HG02642 (cell line): ENCODE results near the gene ZKSCAN5.
"Not testable (repeated sequence)": the region's sequence is repeated elsewhere in the genome, so short reads cannot be mapped to it uniquely, and the experiment has no call there.

Experiments
- ATAC-seq: cut with Tn5 transposase; IDR thresholded peaks from one replicate; pipeline ENCODE4 v1.9.1; 2021; ENCODE audit warnings: mild to moderate bottlenecking; ENCODE audit not compliant: unreplicated experiment, poor library complexity

The ZKSCAN5 gene

DNA sequence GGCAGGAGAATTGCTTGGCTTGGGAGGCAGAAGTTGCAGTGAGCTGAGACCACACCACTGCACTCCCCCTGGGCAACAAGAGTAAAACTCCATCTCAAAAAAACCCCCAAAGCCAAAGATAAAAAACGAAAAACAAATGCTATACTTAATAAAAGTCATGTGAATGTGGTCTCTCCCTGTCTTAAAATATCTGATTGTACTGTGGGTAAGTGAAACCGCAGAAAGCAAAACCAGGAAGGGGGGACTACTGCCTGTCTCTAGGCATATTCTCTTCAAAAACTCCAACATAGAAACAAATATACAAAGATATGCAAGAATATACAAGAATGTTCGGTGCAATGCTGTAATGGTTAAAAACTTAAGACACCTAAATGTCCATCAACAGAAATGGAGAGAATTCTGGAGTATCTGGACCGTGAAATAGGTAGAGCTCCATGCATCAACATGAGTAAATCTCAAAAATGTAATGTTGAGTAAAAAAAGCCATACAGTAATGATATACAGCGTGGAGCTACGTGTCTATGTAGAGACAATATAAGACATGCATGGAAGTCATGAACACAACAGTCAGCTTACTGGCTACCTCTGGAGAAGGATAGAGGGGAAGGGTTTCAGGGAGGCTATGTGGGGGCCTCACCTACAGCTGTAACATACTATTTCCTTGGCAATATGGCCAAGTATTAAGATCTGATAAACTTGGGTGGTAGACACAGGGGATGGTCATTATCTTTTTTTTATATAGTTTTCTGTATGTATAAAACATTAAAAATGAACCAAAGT is 6.5 kb upstream of the ZKSCAN5 start:
- no peak for ATAC-seq

DNA sequence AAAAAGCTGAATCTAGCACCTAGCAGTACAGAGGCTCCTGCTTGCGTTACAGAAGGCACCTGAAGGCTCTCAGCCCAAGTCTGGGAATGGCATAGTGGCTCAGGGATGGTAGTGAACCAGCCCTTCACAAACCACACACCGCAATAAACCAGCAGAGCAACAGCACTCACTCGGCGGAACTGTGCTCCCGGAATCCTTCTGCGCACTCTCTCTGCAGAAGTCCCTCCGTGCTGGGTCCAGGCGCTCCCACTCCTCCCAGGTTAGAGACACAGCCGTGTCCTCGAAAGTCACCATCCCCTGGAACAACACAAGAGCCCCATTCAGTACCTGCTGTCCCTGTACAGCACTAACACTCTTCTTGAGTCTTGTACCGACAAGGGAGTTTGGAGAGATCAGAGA is 5.9 kb upstream of the ZKSCAN5 start:
- ATAC-seq, result no peak

DNA sequence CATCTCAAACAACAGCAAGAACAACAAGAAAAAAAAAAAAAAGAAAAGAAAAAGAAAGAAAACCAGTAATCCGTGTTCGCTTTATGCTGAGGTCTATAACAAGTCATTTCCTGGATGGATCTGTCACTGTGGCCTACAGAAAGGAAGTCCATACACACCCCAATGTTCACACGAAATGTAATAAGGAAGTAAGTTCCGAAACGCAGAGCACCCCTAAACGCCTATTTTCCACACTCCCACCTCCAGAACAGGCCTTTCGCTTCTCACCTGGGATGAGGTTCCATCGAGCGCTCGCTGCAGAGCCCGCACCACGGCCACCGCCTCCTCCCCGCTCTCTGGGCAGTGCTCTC is 5.1 kb upstream of the ZKSCAN5 start:
- ATAC-seq, result peak; percentile 13

DNA sequence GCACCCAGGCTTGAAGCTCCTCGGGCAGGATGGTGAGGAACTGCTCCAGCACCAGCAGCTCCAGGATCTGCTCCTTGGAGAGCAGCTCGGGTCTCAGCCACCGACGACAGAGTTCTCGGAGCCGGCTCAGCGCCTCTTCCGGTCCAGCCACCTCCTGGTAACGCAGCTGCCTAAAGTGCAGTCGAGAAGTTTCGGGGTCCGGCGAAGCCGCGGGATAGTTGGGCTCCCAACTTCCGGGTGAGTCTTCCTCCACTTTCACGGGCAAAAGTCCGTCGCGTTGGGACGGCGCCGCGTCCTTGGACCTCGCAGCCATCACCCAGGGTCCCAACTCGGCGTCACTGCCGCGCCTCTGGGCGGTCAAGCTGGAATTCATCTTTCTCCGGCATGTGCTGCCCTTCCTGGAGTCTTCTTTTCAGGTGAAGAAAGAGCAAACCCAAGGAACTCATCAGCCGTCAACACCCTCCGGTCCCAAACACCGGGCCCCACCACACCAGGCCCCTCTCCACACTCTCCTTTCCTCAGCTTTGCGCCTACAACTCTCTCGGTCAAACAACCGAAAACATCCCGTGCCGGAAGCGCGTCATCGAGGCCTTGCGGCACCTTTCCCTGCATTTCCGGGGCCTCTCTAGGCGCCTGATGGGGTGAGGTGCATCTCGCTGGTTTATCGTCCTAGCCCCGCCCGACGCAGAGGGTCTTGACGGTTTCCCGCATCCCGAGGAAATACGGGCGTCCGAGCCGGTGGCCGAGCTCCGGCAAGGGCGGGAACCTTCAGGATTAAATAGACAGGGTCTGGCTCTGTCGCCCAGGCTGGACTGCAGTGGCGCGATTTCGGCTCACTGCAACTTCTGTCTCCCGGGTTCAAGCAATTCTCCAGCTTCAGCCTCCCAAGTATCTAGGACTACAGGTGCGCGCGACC is 4.5 kb upstream of the ZKSCAN5 start, which contains the start of gene ZNF394:
Gene ZNF394, minus strand, starts transcription at position 561 of the 916 bp plus-strand sequence. Its CDS starts 188 bp downstream, at position 373.
- peak; percentile 49 for ATAC-seq

DNA sequence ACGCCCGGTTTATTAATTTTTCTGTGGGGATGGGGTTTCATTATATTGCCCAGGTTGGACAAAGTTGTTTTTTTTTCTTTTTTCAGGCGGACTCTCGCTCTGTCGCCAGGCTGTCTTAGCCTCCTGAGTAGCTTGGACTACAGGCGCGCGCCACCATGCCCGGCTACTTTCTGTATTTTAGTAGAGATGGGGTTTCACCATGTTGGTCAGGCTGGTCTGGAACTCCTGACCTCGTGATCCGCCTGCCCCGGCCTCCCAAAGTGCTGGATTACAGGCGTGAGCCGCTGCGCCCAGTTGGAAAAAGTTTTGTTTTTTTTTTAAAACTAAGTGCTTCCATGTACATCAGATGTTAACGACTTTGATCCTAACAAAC is 3.8 kb upstream of the ZKSCAN5 start:
- no peak for ATAC-seq

DNA sequence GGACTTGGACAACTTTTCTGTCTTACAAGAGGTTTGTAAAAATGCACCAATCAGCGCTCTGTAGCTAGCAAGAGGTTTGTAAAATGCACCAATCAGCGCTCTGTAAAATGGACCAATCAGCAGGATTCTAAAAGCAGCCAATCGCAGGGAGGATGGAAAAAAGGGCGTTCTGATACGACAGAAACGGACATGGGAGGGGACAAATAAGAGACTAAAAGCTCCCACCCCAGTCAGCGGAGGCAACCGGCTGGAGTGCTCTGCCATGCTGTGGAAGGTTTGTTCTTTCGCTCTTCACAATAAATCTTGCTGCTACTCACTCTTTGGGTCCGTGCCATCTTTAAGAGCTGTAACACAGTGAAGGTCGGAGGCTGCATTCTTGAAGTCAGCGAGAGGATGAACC is 3.2 kb upstream of the ZKSCAN5 start:
- not testable (repeated sequence) for ATAC-seq

DNA sequence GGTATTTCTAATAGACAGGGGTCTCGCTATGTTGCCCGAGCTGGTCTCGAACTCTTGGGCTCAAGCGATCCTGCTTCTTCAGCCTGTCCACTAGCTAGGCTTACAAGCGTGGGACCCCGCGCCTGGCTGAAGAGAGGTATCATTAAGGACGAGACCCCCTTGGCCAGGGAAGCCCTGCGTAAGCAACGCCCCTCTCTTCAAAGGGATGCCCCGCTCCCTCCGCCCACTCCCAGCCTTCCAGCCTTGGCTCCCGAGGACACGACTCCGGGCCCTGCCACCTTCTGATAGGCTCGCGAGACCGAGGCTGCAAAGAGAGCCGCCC is 220 bp upstream of the ZKSCAN5 start:
- ATAC-seq, result no peak

DNA sequence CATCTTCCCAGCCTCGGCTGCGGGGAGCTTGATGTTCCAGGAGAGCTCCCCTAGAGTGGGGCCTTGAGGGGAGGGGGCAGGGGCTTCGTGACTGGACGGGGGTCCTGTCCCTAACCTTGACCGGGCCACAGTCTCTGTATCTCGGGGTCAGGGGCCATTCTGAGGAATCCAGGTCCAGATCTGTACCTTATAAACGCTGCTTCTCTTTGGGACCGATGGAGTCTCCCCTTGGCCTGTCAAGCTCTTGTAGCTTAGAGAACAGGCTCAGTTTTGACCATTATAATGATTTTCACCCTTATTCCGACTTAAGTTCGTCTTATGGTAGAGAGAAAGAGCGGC is 831 bp downstream of the ZKSCAN5 start:
- ATAC-seq, result no peak

DNA sequence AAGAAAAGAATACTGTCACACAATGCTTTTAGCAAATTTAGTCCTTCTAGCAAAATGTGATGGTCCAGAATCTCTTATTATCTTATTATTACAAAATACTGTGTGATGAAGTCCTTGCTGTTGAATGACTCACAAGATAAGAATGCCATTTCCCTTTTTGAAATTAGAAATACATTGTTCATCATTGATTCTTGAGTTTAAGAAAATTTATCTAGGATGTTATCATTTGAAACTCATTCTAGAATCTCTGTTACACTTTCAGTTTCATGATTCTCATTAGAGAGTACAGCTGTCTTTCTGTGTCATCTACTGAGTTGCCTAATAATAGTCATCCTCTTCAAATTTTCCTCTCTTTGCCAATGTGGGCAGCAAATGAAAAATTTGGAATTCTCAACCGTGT is 9.6 kb downstream of the ZKSCAN5 start:
- ATAC-seq, result no peak

DNA sequence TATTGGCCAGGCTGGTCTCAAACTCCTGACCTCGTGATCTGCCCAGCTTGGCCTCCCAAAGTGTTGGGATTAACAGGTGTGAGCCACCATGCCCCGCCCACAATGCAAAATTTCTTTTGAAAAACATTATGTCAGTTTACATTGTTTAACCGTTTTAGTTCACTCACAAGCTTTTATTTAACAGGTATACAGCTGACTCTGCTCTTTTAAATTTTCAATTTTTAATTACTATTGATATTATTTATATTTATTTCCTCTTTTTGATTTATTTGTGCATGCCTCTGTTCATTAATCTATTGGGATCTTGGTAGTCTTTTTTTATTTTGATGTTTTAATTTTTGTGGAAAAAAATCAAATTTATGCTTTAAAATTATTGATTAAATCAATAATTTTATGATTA is 16.9 kb downstream of the ZKSCAN5 start:
- ATAC-seq, result no peak

DNA sequence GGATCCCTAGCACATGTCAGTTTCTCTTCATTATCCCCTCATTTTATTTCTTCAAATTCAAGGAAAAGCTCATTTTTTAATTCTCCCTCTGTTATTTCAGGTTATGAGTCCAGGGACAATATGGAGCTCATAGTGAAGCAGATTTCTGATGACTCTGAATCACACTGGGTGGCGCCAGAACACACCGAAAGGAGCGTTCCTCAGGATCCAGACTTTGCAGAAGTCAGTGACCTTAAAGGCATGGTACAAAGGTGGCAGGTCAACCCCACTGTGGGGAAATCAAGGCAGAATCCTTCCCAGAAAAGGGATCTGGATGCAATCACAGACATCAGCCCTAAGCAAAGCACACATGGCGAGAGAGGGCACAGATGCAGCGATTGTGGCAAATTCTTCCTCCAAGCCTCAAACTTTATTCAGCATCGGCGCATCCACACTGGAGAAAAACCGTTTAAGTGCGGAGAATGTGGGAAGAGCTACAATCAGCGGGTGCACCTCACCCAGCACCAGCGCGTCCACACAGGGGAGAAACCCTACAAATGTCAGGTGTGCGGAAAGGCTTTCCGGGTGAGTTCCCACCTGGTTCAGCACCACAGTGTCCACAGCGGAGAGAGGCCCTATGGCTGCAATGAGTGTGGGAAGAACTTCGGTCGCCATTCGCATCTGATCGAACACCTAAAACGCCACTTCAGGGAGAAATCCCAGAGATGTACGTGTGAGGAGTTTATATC is 21.4 kb downstream of the ZKSCAN5 start:
- no peak for ATAC-seq

DNA sequence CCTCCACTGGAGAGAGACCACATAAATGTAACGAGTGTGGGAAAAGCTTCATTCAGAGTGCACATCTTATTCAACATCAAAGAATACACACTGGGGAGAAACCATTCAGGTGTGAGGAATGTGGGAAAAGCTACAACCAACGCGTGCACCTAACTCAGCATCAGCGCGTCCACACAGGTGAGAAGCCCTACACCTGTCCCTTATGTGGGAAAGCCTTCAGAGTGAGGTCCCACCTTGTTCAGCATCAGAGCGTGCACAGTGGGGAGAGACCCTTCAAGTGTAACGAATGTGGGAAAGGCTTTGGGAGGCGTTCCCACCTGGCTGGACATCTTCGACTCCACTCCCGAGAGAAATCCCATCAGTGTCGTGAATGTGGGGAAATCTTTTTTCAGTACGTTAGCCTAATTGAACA is 26.9 kb downstream of the ZKSCAN5 start:
- no peak for ATAC-seq

DNA sequence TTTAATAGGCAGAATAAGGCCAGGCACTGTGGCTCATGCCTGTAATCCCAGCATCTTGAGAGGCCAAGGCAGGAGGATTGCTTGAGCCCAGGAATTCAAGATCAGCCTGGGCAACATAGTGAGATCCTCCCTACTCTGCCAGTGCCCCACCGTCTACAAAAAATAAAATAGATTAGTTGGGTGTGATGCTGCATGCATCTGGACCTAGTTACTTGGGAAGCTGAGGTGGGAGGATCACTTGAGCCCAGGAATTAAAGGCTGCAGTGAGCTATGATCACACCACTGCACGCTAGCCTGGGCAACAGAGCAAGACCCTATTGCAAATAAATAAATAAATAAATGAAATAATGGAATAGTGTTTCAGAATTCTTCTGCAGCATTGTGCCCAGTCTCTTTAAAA is 31.2 kb downstream of the ZKSCAN5 start:
- ATAC-seq, result no peak

DNA sequence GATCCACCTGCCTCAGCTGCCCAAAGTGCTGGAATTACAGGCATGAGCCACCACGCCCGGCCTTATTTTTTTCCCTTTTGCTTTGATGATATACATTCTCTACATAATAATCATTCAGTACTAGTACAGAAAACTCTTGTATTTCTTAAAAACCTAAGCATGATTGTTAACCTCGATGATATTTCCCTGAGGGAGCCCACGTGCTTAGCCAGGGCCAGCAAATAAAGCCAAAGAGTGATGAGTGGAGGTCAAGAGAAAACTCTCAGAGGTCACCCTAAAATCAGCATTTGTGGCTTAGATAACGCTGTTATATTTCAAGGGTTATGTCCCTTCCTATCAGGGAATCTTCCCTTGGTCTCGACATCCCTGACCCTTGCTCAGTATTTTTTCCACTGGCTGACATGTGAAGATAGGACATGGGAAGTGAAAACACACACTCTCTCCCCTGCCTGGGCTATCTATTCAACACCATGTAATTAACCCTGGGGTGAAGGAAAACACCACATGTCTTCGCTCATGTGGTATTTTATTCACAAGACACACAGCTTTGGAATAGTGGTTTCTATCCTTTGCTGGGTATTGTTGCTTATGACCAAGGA is 34.9 kb downstream of the ZKSCAN5 start:
- no peak for ATAC-seq

DNA sequence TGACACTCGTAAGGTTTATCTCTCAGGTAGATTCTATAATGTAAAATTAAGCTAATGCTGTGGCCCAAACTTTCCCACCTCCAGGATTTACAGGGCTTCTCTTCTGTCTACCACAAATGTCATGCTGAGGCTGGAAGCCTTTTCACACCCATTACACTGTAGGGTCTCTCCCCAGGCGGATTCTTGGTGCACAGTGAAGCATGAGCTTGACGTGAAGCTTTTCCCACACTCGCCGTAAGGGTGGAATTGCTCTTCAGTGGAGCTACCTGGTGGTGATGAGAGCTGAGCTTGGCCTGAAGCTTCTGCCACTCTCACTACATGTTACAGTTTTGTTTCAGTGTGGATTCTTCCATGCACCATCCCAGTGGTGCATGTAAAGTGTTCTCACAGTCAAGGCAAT is 36.1 kb downstream of the ZKSCAN5 start:
- no peak for ATAC-seq

DNA sequence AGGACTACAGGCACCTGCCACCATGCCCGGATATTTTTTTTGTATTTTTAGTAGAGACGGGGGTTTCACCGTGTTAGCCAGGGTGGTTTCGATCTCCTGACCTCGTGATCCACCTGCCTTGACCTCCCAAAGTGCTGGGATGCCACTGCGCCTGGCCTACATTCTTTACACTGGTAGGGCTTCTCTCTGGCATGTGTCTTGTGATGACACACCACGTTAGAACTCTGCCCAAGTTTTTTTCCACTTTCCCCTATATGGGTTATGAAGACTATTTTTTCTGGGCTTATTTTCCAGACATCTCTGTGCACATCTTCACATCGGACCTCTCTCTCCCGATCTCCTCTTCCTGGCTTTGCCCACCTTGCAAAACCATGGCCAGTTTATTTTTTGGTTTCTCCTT is 36.8 kb downstream of the ZKSCAN5 start:
- ATAC-seq, result no peak

DNA sequence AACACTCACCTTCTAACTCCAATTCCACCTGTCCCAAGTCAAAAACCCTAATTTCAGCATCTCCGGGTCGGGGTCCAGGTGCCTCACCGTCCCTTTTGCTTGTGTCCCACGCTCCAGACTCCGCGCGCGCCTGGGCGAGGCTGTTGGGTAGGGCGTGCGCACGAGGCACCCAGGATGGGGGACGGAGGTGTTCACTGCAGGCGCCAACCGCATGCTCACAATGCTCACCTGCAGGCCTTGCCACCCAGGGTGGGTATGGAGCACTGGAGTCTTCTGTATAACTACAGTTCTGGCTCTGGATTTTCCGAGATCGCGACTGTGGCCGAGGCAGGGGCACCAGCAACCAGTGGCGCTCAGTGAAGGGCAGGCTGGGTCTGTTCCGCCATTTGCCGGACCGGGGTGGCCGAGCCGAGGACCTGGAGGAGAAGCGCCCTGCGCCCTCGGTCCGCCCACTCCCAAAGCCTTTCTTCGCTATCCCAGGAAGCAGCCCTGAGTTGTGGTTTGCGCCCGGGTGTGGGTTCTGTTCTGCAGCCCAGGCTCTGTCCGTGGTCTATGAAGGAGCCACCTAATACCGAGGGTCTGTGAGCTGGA is 38.7 kb downstream of the ZKSCAN5 start:
- no peak for ATAC-seq

DNA sequence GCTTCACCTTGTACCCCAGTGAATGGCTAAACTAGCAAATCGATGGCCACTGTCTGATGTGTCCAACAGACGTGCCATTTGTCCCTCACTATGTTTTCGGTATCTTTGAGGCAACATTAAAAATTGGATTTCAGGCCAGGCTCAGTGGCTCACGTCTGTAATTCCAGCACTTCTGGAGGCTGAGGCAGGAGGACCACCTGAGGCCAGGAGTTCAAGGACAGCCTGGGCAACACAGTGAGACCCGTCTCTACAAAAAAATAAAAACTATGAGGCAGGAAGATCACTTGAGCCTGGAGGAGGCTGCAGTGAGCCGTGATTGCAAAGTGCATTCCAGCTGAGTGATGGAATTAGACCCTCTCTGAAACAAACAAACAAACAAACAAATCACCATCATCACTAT is 39.5 kb downstream of the ZKSCAN5 start:
- ATAC-seq, result no peak

DNA sequence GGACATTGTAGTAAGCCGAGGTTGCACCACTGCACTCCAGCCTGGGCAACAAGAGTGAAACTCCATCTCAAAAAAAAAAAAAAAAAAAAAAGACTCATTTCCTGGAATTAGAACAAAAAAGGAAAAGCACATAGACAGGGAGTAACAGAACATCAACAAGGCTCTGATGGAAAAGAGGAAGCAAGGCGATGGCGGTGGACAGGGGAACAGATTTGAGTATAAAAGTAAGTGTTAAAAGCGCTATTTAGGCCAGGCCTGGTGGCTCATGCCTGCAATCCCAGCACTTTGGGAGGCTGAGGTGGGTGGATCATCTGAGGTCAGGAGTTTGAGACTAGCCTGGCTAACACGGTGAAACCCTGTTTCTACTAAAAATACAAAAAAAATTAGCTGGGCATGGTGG is 40.8 kb downstream of the ZKSCAN5 start:
- not testable (repeated sequence) for ATAC-seq

DNA sequence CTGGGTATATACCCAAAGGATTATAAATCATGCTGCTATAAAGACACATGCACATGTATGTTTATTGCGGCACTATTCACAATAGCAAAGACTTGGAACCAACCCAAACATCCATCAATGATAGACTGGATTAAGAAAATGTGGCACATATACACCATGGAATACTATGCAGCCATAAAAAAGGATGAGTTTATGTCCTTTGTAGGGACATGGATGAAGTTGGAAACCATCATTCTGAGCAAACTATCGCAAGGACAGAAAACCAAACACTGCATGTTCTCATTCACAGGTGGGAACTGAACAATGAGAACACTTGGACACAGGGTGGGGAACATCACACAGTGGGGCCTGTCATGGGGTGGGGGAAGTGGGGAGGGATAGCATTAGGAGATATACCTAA is 45.1 kb downstream of the ZKSCAN5 start:
- not testable (repeated sequence) for ATAC-seq
